Stimulated activated CD8-positive, alpha-beta memory T cell treated with anti-CD3 and anti-CD28 coated beads, Interleukin-4, amount 100 ng/mL, for 48 hours (primary cell): ENCODE data around the gene TMEM43.

Experiments
- DNase-seq: peaks from one replicate; pipeline ENCODE4 v3.0.0-alpha.2; 2020

The TMEM43 gene

DNA sequence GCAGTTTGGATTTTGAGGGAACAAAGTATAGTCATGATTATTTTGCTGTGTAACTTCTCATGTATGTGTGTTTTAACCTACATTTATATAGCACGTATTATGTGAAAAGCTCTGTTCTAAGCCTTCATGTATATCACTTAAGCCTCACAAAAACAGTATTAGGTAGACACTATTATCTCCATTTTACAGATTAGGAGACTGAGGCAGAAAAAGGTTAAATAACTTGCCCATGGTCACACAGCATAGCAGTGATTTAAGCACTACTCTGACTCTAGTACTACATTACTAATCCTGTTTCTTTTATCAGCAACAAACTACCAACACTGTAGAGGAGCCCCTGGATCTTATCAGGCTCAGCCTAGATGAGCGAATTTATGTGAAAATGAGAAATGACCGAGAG is 56.4 kb downstream of the TMEM43 start:
- DNase-seq: no peak

DNA sequence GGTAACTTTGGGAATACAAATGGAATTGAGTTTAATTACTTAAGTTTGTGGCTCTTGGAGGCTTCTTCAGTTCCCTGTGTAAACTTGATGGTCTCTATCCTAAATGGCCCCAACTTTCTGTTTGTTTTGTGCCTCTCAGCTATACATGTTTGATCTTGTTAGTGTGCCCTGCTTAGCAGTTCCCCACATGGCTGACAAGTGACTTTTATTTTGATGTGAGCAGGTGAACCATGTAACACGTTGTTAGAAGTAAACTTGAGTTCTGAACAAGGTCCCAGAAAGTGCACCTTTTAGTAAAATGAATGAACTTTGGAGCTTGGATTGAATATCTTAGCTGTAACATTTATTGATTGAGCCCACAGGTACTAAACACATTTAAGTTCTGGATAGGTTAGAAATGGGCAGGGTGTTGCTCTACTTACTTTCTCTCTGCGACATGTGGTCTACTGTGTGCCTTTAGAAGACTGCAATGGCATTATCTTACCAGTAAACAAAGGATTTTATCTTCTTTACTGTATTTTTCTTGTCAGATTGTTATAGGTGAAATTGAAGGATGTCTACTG is 58.2 kb downstream of the TMEM43 start:
- DNase-seq: no peak

DNA sequence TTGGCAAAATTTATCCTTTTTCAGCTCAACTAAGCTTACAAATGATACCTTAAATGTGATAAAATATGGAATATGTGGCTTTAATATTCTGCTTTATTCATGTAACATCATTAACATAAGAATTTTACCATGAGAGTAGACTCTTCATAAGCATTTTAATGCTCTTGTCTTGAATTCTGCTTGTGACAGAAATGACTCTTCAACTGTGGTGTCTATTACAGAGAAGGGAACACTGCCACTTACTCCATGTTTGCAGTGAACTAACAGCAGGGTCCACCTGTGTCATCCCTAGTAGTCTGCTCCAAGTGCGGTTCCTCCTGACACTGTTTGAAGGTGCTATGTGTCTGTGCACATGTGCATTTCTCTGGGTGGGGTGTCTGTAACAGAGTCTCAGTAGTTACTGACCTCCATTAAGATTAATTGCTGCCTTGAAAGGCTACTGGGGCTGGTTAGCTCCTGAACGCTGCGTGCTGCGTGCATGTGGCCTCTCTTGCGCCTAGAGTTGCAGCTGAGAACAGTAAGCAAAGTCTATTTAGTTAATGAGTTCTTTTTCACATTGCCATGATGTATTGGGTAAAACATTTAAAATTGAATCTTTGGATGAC is 62.1 kb downstream of the TMEM43 start:
- DNase-seq: no peak

DNA sequence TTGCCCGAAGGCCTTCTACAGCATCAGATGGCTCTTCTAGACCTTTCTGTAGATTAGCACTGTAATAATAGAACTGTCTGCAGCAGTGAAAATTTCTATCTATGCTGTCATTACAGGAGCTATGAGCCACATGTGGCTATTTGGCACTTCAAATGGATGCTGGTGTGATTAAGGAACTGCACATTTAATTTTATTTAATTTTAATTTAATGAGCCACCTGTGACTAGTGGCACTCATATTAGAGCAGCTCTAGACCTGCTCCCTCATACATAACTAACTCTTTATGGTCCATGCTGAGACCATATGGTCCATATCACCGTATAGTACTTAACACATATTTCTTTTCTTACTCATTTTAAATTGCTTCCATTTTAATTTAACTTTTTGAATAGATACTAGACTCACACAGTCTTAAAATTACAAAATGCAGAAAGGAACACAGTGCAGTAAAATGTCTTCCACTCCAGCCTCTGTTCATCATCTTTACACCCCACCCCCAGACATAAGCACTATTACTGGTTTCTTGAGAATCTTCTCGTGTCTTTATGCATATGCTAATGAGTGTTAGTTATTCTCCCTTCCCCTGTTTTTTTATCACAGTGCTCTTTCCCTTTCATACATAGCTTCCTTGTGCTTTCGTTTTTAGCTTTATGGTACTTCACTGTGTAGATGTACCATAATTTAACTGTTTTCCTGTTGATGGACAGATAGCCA is 63.3 kb downstream of the TMEM43 start:
- DNase-seq: no peak
